Measurements from ENCODE around the gene TMEM233. TPM values are rescaled to one million over a fixed set of nuclear protein-coding genes. Genes with fewer than 3 reads are reported as not detected.

The TMEM233 gene
- 2.3 and 2.6 TPM in 2 replicates for polyA plus RNA-seq (2012; rRNA removed)
- 4.3 and 4.4 TPM in 2 replicates for polyA plus RNA-seq (2012; cell fraction: cytosol; rRNA removed)
- 1.4 and 3.3 TPM in 2 replicates for polyA plus RNA-seq (2012; cell fraction: nucleus; rRNA removed)

DNA sequence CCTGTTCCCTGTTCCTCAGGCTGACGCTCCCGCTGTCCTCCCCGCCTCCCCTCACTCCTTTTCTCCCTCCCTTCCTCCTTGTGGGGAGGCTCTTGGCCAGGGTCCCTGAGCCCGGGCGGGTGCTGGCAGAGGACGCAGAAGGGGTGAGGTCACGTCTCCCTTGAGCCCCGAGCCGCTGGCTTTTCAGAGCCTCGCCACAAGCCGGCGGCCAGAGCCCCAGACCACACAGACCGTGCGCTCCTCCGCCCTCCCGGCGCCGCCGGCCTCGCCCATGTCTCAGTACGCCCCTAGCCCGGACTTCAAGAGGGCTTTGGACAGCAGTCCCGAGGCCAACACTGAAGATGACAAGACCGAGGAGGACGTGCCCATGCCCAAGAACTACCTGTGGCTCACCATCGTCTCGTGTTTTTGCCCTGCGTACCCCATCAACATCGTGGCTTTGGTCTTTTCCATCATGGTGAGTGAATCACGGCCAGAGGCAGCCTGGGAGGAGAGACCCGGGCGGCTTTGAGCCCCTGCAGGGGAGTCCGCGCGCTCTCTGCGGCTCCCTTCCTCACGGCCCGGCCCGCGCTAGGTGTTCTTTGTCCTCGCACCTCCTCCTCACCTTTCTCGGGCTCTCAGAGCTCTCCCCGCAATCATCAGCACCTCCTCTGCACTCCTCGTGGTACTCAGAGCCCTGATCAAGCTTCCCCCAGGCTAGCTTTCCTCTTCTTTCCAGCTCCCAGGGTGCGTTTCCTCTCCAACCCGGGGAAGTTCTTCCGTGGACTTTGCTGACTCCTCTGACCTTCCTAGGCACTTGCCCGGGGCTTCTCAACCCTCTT, at the start of gene TMEM233:
TSS of gene TMEM233 (plus strand) at position 197 of the 821 bp plus-strand sequence. CDS start at position 272, 75 bp downstream.
- no peaks in the 10 kb centered on the region for H4K20me1 ChIP-seq (ENCODE audit: insufficient read depth)
- peak within 1 kb of the TSS; percentile 54 for H3K9ac ChIP-seq
- H3K4me3 ChIP-seq (ENCODE audit: low read depth in 2 of 2, low read length in 1 of 2): peak within 1 kb of the TSS; percentile 46 to 70
- no peaks in the 10 kb centered on the region for H3K9me2 ChIP-seq
- TF ChIP-seq, protein P1, sequence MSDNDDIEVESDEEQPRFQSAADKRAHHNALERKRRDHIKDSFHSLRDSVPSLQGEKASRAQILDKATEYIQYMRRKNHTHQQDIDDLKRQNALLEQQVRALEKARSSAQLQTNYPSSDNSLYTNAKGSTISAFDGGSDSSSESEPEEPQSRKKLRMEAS (IDR thresholded peaks at IDR 0.05; ENCODE audit: low read depth): peak; percentile 31; the same call in 1 of the 2 replicates
- TF ChIP-seq NFIC (IDR thresholded peaks at IDR 0.05; ENCODE audit: borderline replicate concordance) (peak; percentile 47), TEAD4 (IDR thresholded peaks at IDR 0.05; ENCODE audit: borderline replicate concordance, insufficient read depth) (no peak), TCF12 (IDR thresholded peaks at IDR 0.05) (peak; percentile 21; the same call in 1 of the 2 replicates)
- 13% methylated on average over 25 of the region's 48 CpGs for WGBS (ENCODE audit: low lambda C conversion rate)
- H3K27ac ChIP-seq (ENCODE audit: low read depth in 2 of 2, low read length in 1 of 2): peak within 1 kb of the TSS in 1 of 2 experiments; percentile 31; a peak in 1 of 4 replicates
- ChIA-PET CTCF (interaction anchor here (1.4 kb wide), 1 partner anchor 16 kb away, joined by 3 read pairs; no protein-coding TSS in a partner anchor), POLR2A (no interaction called here)
- H2AFZ ChIP-seq (ENCODE audit: low read depth): 0 out of 2 replicates have a peak within 1 kb of the TSS, but pooled peaks have one; percentile 45
- no peaks in the 10 kb centered on the region for H3K36me3 ChIP-seq (replicated peaks in 1 of 2; ENCODE audit: control insufficient read depth in 1 of 2, insufficient read depth in 2 of 2, low read length in 1 of 2)
- H3K9me3 ChIP-seq: no peaks in the 10 kb centered on the region
- no peaks in the 10 kb centered on the region for H3K79me2 ChIP-seq (ENCODE audit: insufficient read depth)
- no peaks in the 10 kb centered on the region for H3K27me3 ChIP-seq (ENCODE audit: insufficient read depth)
- peak within 1 kb of the TSS; percentile 89 for H3K4me2 ChIP-seq
- peak; percentile 67 for DNase-seq
- peaks cover 6 to 33% of the 10 kb centered on the region in 2 experiments; a peak in 2 of 4 replicates for H3K4me1 ChIP-seq (ENCODE audit: control insufficient read depth in 1 of 2, insufficient read depth in 2 of 2, low read depth in 1 of 2, low read length in 1 of 2)
- peaks cover 14% of the 10 kb centered on the region for H3F3A ChIP-seq (replicated peaks; ENCODE audit: insufficient read depth)

DNA sequence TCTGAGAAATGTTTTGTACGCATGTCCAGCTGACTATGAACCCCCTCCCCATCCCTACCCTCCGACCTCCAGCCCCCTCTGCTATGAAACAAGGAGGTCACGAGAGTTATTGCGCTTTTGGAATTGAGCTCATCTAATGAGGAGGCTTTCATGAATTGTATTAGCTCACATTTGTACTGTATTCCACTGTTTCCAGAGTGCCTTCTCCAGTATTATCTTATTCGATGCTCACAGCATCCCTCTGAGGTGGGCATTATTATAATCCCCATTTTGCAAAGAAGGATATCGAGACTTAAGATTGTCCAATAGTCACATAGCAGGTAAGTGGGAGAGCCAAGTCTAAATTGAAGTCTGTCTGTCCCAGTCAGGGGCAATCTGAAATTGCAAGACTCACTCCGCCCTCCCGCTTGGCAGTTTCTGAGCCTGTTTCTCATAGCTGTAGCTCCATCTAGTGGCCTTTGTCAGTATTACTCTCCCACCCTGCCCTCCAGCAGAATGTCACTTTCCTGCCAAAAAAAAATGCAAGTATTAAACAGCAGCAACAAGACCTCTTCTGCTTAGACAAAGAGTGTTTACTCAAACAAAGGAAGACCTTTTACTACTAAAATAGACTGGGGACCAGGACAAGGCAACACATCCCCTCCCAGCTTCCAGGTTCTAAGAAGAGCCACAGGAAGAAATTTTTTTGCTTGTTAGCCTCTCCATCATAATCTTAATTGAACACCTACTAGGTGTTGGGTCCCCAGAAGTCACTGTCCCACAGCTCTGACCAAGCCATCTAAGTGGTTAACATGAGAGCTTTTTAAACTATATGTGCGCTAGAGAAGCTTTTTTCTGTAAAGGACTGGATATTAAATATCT, 48.6 kb upstream of the TMEM233 start:
- TF ChIP-seq, protein P2, sequence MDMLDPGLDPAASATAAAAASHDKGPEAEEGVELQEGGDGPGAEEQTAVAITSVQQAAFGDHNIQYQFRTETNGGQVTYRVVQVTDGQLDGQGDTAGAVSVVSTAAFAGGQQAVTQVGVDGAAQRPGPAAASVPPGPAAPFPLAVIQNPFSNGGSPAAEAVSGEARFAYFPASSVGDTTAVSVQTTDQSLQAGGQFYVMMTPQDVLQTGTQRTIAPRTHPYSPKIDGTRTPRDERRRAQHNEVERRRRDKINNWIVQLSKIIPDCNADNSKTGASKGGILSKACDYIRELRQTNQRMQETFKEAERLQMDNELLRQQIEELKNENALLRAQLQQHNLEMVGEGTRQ (IDR thresholded peaks at IDR 0.05; ENCODE audit: borderline replicate concordance, low read depth, low read length): no peak
- TF ChIP-seq, protein P3, sequence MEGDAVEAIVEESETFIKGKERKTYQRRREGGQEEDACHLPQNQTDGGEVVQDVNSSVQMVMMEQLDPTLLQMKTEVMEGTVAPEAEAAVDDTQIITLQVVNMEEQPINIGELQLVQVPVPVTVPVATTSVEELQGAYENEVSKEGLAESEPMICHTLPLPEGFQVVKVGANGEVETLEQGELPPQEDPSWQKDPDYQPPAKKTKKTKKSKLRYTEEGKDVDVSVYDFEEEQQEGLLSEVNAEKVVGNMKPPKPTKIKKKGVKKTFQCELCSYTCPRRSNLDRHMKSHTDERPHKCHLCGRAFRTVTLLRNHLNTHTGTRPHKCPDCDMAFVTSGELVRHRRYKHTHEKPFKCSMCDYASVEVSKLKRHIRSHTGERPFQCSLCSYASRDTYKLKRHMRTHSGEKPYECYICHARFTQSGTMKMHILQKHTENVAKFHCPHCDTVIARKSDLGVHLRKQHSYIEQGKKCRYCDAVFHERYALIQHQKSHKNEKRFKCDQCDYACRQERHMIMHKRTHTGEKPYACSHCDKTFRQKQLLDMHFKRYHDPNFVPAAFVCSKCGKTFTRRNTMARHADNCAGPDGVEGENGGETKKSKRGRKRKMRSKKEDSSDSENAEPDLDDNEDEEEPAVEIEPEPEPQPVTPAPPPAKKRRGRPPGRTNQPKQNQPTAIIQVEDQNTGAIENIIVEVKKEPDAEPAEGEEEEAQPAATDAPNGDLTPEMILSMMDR (IDR thresholded peaks at IDR 0.05): peak; percentile 86
- TF ChIP-seq TEAD4 (IDR thresholded peaks at IDR 0.05; ENCODE audit: borderline replicate concordance, insufficient read depth) (no peak), RAD21 (IDR thresholded peaks at IDR 0.05; ENCODE audit: low read length) (peak; percentile 94), SMC3 (IDR thresholded peaks at IDR 0.05; ENCODE audit: low read depth, low read length) (peak; percentile 79), EP300 (IDR thresholded peaks at IDR 0.05; ENCODE audit: borderline replicate concordance in 1 of 2, low read depth in 1 of 2, low read length in 1 of 2) (no peak)

More for the DNA sequence above, 48.6 kb upstream of the TMEM233 start:
- Histone ChIP-seq H3K4me3 (ENCODE audit: low read depth in 2 of 2, low read length in 1 of 2) (0 out of 4 replicates have a peak overlapping the region, but pooled peaks of 1 of the 2 experiments have one; percentile 1), H3K27ac (ENCODE audit: low read depth in 2 of 2, low read length in 1 of 2) (no peak overlapping the region), H3K9me2 (no peaks in the 10 kb centered on the region), H2AFZ (ENCODE audit: low read depth) (no peak overlapping the region), H3K9ac (no peak overlapping the region), H4K20me1 (ENCODE audit: insufficient read depth) (no peaks in the 10 kb centered on the region), H3K4me1 (ENCODE audit: control insufficient read depth in 1 of 2, insufficient read depth in 2 of 2, low read depth in 1 of 2, low read length in 1 of 2) (no peaks in the 10 kb centered on the region), H3K4me2 (no peak overlapping the region), H3K27me3 (ENCODE audit: insufficient read depth) (no peaks in the 10 kb centered on the region), H3K9me3 (no peaks in the 10 kb centered on the region), H3K36me3 (replicated peaks in 1 of 2; ENCODE audit: control insufficient read depth in 1 of 2, insufficient read depth in 2 of 2, low read length in 1 of 2) (no peaks in the 10 kb centered on the region), H3F3A (replicated peaks; ENCODE audit: insufficient read depth) (no peaks in the 10 kb centered on the region), H3K79me2 (ENCODE audit: insufficient read depth) (no peaks in the 10 kb centered on the region)
- ChIA-PET CTCF (interaction anchor here (0.6 to 13.6 kb wide), 34 partner anchors 9 to 1168 kb away, joined by 3 to 138 read pairs (median 3); partner anchors contain the start of gene SUDS3), POLR2A (no interaction called here)
- peak; percentile 75 for DNase-seq
- WGBS (ENCODE audit: low lambda C conversion rate): 24% methylated on average over 9 of the region's 9 CpGs
